ENCODE measurements around the gene NR1I2.

- TF ChIP-seq CTCF (conservative IDR thresholded peaks at IDR 0.05; ENCODE audit: low read length) (no peak), EZH2phosphoT487 (IDR thresholded peaks at IDR 0.05; ENCODE audit: borderline replicate concordance) (no peak)
These were observed 32.9 kb upstream of the NR1I2 start for GRCh38 chr3:119748991-119749390.
